B cell (primary cell): ENCODE results near the gene DZIP1L. TPM values are rescaled to one million over a fixed set of nuclear protein-coding genes. Genes with fewer than 3 reads are reported as not detected.

Experiments
- ATAC-seq: fragments of 200-7000 bp; cut with Tn5 transposase; one replicate; pipeline ENCODE4 v1.10.0; 2021; ENCODE audit warnings: low read depth, mild to moderate bottlenecking, moderate number of reproducible peaks, moderate library complexity
- CTCF ChIA-PET: fragments of 350-600 bp; sonication (Branson Sonifier 250); formaldehyde crosslinking; loops from one replicate; lab custom pipeline; 2021; ENCODE audit warnings: antibody characterized with exemption, inconsistent platforms; lab: Charles Lee
- POLR2A ChIA-PET: fragments of 350-600 bp; sonication (Branson Sonifier 250); formaldehyde crosslinking; loops from one replicate; lab custom pipeline; 2021; ENCODE audit warnings: antibody characterized with exemption; lab: Charles Lee
- DNase-seq: peaks from one replicate; pipeline ENCODE4 v3.0.0; 2013
- H2AFZ ChIP-seq: 2 replicates; pipeline ENCODE4 v1.6.1; 2012; ENCODE audit warnings: mild to moderate bottlenecking, low read depth, low read length; ENCODE audit not compliant: insufficient read depth, poor library complexity, severe bottlenecking
- H3K27ac ChIP-seq, 2 donors: 1 replicate in 1 of 2; 2 replicates in 1 of 2; pipeline ENCODE4 v1.5.1; 2012 to 2013; ENCODE audit warnings: low read length in 2 of 2, mild to moderate bottlenecking in 2 of 2, moderate library complexity in 1 of 2
- H3K27me3 ChIP-seq, 4 experiments: fragments of 200-600 bp in 1 of 4; sonication (generic) in 1 of 4; replicated peaks in 1 of 4; 1 replicate in 2 of 4; 2 replicates in 2 of 4; pipeline versions ENCODE4 v1.6.1 to v1.7.0; 2013 to 2016; ENCODE audit warnings: low read length in 3 of 4, mild to moderate bottlenecking in 2 of 4, mixed read lengths in 1 of 4, moderate library complexity in 1 of 4; ENCODE audit not compliant: insufficient read depth in 4 of 4, control insufficient read depth in 3 of 4; ENCODE audit errors: control extremely low read depth in 1 of 4
- H3K36me3 ChIP-seq, 2 experiments: replicated peaks in 1 of 2; 1 replicate in 1 of 2; 2 replicates in 1 of 2; pipeline versions ENCODE4 v1.6.1 to v1.7.1; 2013; ENCODE audit warnings: low read length in 1 of 2; ENCODE audit not compliant: insufficient read depth in 2 of 2, control insufficient read depth in 1 of 2; ENCODE audit errors: control extremely low read depth in 1 of 2, extremely low read depth in 1 of 2
- H3K4me1 ChIP-seq, 2 donors: fragments of 200-600 bp in 1 of 2; sonication (generic) in 1 of 2; 1 replicate in 1 of 2; 2 replicates in 1 of 2; pipeline versions ENCODE4 v1.5.1 to v1.6.1; 2013 to 2017; ENCODE audit warnings: low read length in 2 of 2; ENCODE audit not compliant: control insufficient read depth in 2 of 2, insufficient read depth in 2 of 2
- H3K4me2 ChIP-seq: replicated peaks from 2 replicates; pipeline ENCODE3; 2012; ENCODE audit warnings: mild to moderate bottlenecking, low read depth, low read length; ENCODE audit not compliant: poor library complexity, severe bottlenecking
- H3K4me3 ChIP-seq, 5 experiments: fragments of 200-600 bp in 1 of 5; sonication (generic) in 1 of 5; 1 replicate in 3 of 5; 2 replicates in 2 of 5; pipeline versions ENCODE4 v1.5.1 to v1.7.0; 2011 to 2016; ENCODE audit warnings: low read length in 4 of 5, mild to moderate bottlenecking in 4 of 5, low read depth in 2 of 5, control low read depth in 1 of 5, moderate library complexity in 1 of 5; ENCODE audit not compliant: insufficient read depth in 1 of 5; ENCODE audit errors: control extremely low read depth in 1 of 5, extremely low read depth in 1 of 5
- H3K79me2 ChIP-seq: fragments of 200-600 bp; sonication (generic); one replicate; pipeline ENCODE4 v1.6.0; 2016; ENCODE audit warnings: low read length; ENCODE audit not compliant: control insufficient read depth, insufficient read depth
- H3K9ac ChIP-seq: fragments of 200-600 bp; sonication (generic); 2 replicates; pipeline ENCODE4 v1.6.1; 2017; ENCODE audit warnings: mild to moderate bottlenecking, low read length, moderate library complexity
- H3K9me3 ChIP-seq, 3 donors: one replicate each; pipeline versions ENCODE4 v1.6.1 to v1.7.1; 2013; ENCODE audit warnings: low read length in 2 of 3; ENCODE audit not compliant: control insufficient read depth in 2 of 3, insufficient read depth in 1 of 3; ENCODE audit errors: control extremely low read depth in 1 of 3
- H4K20me1 ChIP-seq: 2 replicates; pipeline ENCODE4 v1.6.0; 2012; ENCODE audit warnings: mild to moderate bottlenecking, low read length; ENCODE audit not compliant: insufficient read depth, control insufficient read depth, poor library complexity, severe bottlenecking
- H3K27ac Mint-ChIP-seq: one replicate; pipeline ENCODE4 v1.8.0; 2021; ENCODE audit warnings: mixed read lengths
- H3K27me3 Mint-ChIP-seq: one replicate; pipeline ENCODE4 v1.8.0; 2021; ENCODE audit warnings: mixed read lengths
- H3K4me1 Mint-ChIP-seq: one replicate; pipeline ENCODE4 v1.8.0; 2021; ENCODE audit warnings: mixed read lengths
- H3K4me3 Mint-ChIP-seq: one replicate; pipeline ENCODE4 v1.8.0; 2021; ENCODE audit warnings: mixed read lengths
- H3K9me3 Mint-ChIP-seq: one replicate; pipeline ENCODE4 v1.8.0; 2022; ENCODE audit warnings: mixed read lengths; ENCODE audit not compliant: insufficient read depth
- EZH2 ChIP-seq: IDR thresholded peaks from 2 replicates; pipeline ENCODE4 v1.6.1; 2012; ENCODE audit warnings: borderline replicate concordance, low read depth, mild to moderate bottlenecking, moderate library complexity, low read length; ENCODE audit not compliant: insufficient read depth, poor library complexity, severe bottlenecking
- WGBS: methylation state at CpG from one replicate; pipeline ENCODE4 v1.1.5; 2013; ENCODE audit warnings: missing lambda C conversion rate; ENCODE audit not compliant: insufficient coverage; 5-methylcytosine and 5-hydroxymethylcytosine counted together
- intact Hi-C: fragments of 100-400 bp; cut with micrococcal nuclease; formaldehyde crosslinking; loops from one replicate; pipeline ENCODE4 v1.10.0; 2022
- polyA plus RNA-seq: library from polyadenylated mRNA; depleted of rRNA; stranded (reverse); fragments of >200 nt; gene quantifications from 2 replicates; pipeline ENCODE4 v1.2.3, GENCODE V29; 2012
- total RNA-seq, 2 donors: library from RNA; stranded (reverse); fragments of 120-200 nt in 1 of 2; gene quantifications; 1 replicate in 1 of 2; 2 replicates in 1 of 2; pipeline versions ENCODE4 v1.2.3 to v1.2.4, GENCODE V29; 2013 to 2022
- TF ChIP-seq, protein P1 (sequence below): fragments of 200-600 bp; IDR thresholded peaks from one replicate; pipeline ENCODE4 v1.8.0; 2022; ENCODE audit warnings: antibody characterized with exemption, mild to moderate bottlenecking

The DZIP1L gene
- total and polyA plus RNA-seq, 2 donors (not counting 1 experiment from before 2014, with no cell fraction given): not detected

DNA sequence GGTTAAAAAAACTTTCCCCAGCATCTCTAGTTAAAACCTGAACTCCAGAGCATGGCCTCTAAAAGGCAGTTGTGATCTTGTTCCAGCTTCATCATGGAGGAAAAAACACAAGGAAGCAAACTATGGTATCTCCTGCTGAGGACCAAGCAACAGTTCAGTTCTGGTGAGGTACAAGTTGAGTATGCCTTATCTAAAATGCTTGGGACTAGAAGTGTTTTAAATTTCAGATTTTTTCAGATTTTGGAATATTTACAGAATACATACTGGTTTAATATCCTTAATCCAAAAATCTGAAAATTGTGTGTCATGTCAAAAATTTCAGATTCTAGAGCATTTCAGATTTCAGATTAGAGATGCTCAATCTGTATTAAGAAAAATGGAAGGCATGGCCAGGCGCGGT lies 49.7 kb upstream of the DZIP1L start:
- H3K9ac ChIP-seq: no peak overlapping the region
- Mint-ChIP-seq H3K27me3 (no peaks in the 10 kb centered on the region), H3K4me3 (no peak overlapping the region), H3K9me3 (no peaks in the 10 kb centered on the region), H3K27ac (no peak overlapping the region), H3K4me1 (no peaks in the 10 kb centered on the region)
- no peak overlapping the region for H3K4me2 ChIP-seq
- no peaks in the 10 kb centered on the region for H3K27me3 ChIP-seq
- ATAC-seq (no peak), DNase-seq (no peak)
- no peak overlapping the region for H3K4me3 ChIP-seq
- H3K4me1 ChIP-seq: no peaks in the 10 kb centered on the region
- TF ChIP-seq EZH2: no peak
- TF ChIP-seq, protein P1, sequence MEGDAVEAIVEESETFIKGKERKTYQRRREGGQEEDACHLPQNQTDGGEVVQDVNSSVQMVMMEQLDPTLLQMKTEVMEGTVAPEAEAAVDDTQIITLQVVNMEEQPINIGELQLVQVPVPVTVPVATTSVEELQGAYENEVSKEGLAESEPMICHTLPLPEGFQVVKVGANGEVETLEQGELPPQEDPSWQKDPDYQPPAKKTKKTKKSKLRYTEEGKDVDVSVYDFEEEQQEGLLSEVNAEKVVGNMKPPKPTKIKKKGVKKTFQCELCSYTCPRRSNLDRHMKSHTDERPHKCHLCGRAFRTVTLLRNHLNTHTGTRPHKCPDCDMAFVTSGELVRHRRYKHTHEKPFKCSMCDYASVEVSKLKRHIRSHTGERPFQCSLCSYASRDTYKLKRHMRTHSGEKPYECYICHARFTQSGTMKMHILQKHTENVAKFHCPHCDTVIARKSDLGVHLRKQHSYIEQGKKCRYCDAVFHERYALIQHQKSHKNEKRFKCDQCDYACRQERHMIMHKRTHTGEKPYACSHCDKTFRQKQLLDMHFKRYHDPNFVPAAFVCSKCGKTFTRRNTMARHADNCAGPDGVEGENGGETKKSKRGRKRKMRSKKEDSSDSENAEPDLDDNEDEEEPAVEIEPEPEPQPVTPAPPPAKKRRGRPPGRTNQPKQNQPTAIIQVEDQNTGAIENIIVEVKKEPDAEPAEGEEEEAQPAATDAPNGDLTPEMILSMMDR: no peak
- intact Hi-C loops: no loop called here
- no peak overlapping the region for H3K27ac ChIP-seq
- no peak overlapping the region for H2AFZ ChIP-seq
- no peaks in the 10 kb centered on the region for H3K9me3 ChIP-seq
- POLR2A ChIA-PET: no interaction called here
- 100% methylated on average over 2 of the region's 2 CpGs for WGBS
- H3K36me3 ChIP-seq: peaks cover 22 to 61% of the 10 kb centered on the region in 2 experiments
- CTCF ChIA-PET: no interaction called here
- H4K20me1 ChIP-seq: no peaks in the 10 kb centered on the region
- no peaks in the 10 kb centered on the region for H3K79me2 ChIP-seq

- Histone ChIP-seq H3K27ac (no peak overlapping the region), H3K79me2 (no peaks in the 10 kb centered on the region), H4K20me1 (no peaks in the 10 kb centered on the region), H3K4me3 (no peak overlapping the region), H3K4me1 (no peaks in the 10 kb centered on the region), H3K9me3 (peaks cover 1 to 7% (median 2%) of the 10 kb centered on the region in 3 donors), H3K36me3 (peaks cover 2 to 13% of the 10 kb centered on the region in 2 experiments), H3K27me3 (no peaks in the 10 kb centered on the region), H2AFZ (no peak overlapping the region), H3K4me2 (no peak overlapping the region), H3K9ac (no peak overlapping the region)
- no peaks in the 10 kb centered on the region for H3K4me1 Mint-ChIP-seq
- no peak overlapping the region for H3K27ac Mint-ChIP-seq
- DNase-seq (no peak), ATAC-seq (no peak)
- intact Hi-C loops: no loop called here
- no peak for TF ChIP-seq EZH2
- TF ChIP-seq, protein P1: no peak
- H3K27me3 Mint-ChIP-seq: no peaks in the 10 kb centered on the region
- ChIA-PET CTCF (no interaction called here), POLR2A (no interaction called here)
- WGBS: 93% methylated on average over 3 of the region's 4 CpGs
- no peak overlapping the region for H3K4me3 Mint-ChIP-seq
- H3K9me3 Mint-ChIP-seq: peaks cover 9% of the 10 kb centered on the region
These were observed 42.3 kb upstream of the DZIP1L start for GRCh38 chr3:138157743-138158142.
